ENCODE data around the gene C3orf33. TPM values are rescaled to one million over a fixed set of nuclear protein-coding genes. Genes with fewer than 3 reads are reported as not detected.

Gene C3orf33
- total and polyA plus RNA-seq, 2 experiments from 2014 or later, result 3.5 to 4.7 TPM

GRCh38 chr3:155760653-155761052, 45.4 kb downstream of the C3orf33 start (continued):
- TF ChIP-seq JUNB (IDR thresholded peaks at IDR 0.05; ENCODE audit: unreplicated experiment) (no peak), STAT1 (IDR thresholded peaks at IDR 0.05; ENCODE audit: unreplicated experiment) (no peak), CTCF (conservative IDR thresholded peaks at IDR 0.05; ENCODE audit: low read depth in 2 of 2) (no peak)

GRCh38 chr3:155757577-155757976, 48.5 kb downstream of the C3orf33 start:
- peaks cover 3% of the 10 kb centered on the region; the same call in 2 of the 3 replicates for H3K4me1 Mint-ChIP-seq
- no peak overlapping the region for H3K27ac Mint-ChIP-seq
- Histone ChIP-seq H3K4me3 (no peak overlapping the region), H3K27me3 (ENCODE audit: insufficient read depth) (no peaks in the 10 kb centered on the region), H3K4me2 (no peak overlapping the region), H3K9me2 (ENCODE audit: insufficient read depth) (no peaks in the 10 kb centered on the region), H3K27ac (ENCODE audit: low read depth) (no peak overlapping the region), H3K4me1 (ENCODE audit: insufficient read depth) (peaks cover 3% of the 10 kb centered on the region), H2AFZ (no peak overlapping the region), H4K20me1 (replicated peaks; ENCODE audit: insufficient read depth) (no peaks in the 10 kb centered on the region), H3K79me2 (replicated peaks; ENCODE audit: insufficient read depth) (no peaks in the 10 kb centered on the region), H3F3A (replicated peaks; ENCODE audit: low read depth) (no peaks in the 10 kb centered on the region), H3K36me3 (ENCODE audit: insufficient read depth) (no peaks in the 10 kb centered on the region)
- ATAC-seq, result no peak
- H3K4me3 Mint-ChIP-seq, result no peak overlapping the region
- DNase-seq (ENCODE audit: low spot score), result no peak
- H3K36me3 Mint-ChIP-seq (ENCODE audit: low read depth), result no peaks in the 10 kb centered on the region
- no peaks in the 10 kb centered on the region for H3K27me3 Mint-ChIP-seq (ENCODE audit: insufficient read depth, low read depth, poor library complexity)
- H3K9me3 Mint-ChIP-seq, result no peaks in the 10 kb centered on the region
- TF ChIP-seq CREB1 (CRISPR knock-in tag; IDR thresholded peaks at IDR 0.05; ENCODE audit: low read depth), result no peak
- TF ChIP-seq STAT1 (IDR thresholded peaks at IDR 0.05; ENCODE audit: unreplicated experiment), result no peak
- TF ChIP-seq ZNF331 (CRISPR knock-in tag; IDR thresholded peaks at IDR 0.05; ENCODE audit: low read depth), result no peak
- no peak for TF ChIP-seq ZNF462 (CRISPR knock-in tag; IDR thresholded peaks at IDR 0.05)
- TF ChIP-seq REST (IDR thresholded peaks at IDR 0.05; ENCODE audit: unreplicated experiment), result no peak
- no peak for TF ChIP-seq POLR2AphosphoS5 (IDR thresholded peaks at IDR 0.05; ENCODE audit: low read depth)
- TF ChIP-seq CTCF (conservative IDR thresholded peaks at IDR 0.05; ENCODE audit: low read depth in 2 of 2), result no peak
- TF ChIP-seq ZNF114 (CRISPR knock-in tag; IDR thresholded peaks at IDR 0.05), result no peak
- TF ChIP-seq JUNB (IDR thresholded peaks at IDR 0.05; ENCODE audit: unreplicated experiment), result no peak
- no peak for TF ChIP-seq EZH2phosphoT487 (IDR thresholded peaks at IDR 0.05; ENCODE audit: unreplicated experiment)

Data from GM23338 (cell line).